Measurements from ENCODE around the gene USP40.

The USP40 gene

DNA sequence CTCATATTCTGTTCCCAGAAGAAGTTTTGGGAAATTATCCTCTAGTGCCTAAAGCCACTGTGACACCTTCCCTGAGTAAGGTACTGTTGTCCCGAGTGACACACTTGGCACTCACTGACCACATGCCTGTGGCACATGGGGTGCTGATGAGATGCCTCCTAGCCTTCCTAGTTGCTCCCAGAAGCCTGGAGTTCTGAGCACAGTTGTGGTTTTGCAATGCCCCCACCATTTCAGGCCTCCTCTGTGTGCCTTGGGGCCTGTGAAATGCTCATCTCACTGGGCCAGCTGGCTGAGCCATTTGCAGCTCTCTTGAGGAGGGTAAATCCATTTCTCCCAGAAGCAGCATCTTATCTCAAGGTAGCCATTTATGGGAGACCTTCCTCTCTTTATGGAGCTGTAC is 120.5 kb downstream of the USP40 start:
- H3K4me3 ChIP-seq (replicated peaks; ENCODE audit: low read depth, low read length): no peak overlapping the region
- no peak for TF ChIP-seq CTCF (IDR thresholded peaks at IDR 0.05; ENCODE audit: low read length, missing control alignments)
- no peak for DNase-seq (ENCODE audit: low read depth)

- no peak for DNase-seq (ENCODE audit: low read depth)
- no peak for TF ChIP-seq CTCF (IDR thresholded peaks at IDR 0.05; ENCODE audit: low read length, missing control alignments)
- no peak overlapping the region for H3K4me3 ChIP-seq (replicated peaks; ENCODE audit: low read depth, low read length)
Observed at GRCh38 chr2:233445152-233445830, 121.3 kb downstream of the USP40 start.

- no peak for DNase-seq (ENCODE audit: low read depth)
- TF ChIP-seq CTCF (IDR thresholded peaks at IDR 0.05; ENCODE audit: low read length, missing control alignments): no peak
- no peak overlapping the region for H3K4me3 ChIP-seq (replicated peaks; ENCODE audit: low read depth, low read length)
Observed at GRCh38 chr2:233444501-233444900, 122.1 kb downstream of the USP40 start.

- H3K4me3 ChIP-seq (replicated peaks; ENCODE audit: low read depth, low read length): no peak overlapping the region
- TF ChIP-seq CTCF (IDR thresholded peaks at IDR 0.05; ENCODE audit: low read length, missing control alignments): peak; percentile 86
- DNase-seq (ENCODE audit: low read depth): peak; percentile 90
Observed at GRCh38 chr2:233443511-233444183, 122.9 kb downstream of the USP40 start.

- DNase-seq (ENCODE audit: low read depth): no peak
- TF ChIP-seq CTCF (IDR thresholded peaks at IDR 0.05; ENCODE audit: low read length, missing control alignments): no peak
Observed at GRCh38 chr2:233442028-233442310, 124.6 kb downstream of the USP40 start.

DNA sequence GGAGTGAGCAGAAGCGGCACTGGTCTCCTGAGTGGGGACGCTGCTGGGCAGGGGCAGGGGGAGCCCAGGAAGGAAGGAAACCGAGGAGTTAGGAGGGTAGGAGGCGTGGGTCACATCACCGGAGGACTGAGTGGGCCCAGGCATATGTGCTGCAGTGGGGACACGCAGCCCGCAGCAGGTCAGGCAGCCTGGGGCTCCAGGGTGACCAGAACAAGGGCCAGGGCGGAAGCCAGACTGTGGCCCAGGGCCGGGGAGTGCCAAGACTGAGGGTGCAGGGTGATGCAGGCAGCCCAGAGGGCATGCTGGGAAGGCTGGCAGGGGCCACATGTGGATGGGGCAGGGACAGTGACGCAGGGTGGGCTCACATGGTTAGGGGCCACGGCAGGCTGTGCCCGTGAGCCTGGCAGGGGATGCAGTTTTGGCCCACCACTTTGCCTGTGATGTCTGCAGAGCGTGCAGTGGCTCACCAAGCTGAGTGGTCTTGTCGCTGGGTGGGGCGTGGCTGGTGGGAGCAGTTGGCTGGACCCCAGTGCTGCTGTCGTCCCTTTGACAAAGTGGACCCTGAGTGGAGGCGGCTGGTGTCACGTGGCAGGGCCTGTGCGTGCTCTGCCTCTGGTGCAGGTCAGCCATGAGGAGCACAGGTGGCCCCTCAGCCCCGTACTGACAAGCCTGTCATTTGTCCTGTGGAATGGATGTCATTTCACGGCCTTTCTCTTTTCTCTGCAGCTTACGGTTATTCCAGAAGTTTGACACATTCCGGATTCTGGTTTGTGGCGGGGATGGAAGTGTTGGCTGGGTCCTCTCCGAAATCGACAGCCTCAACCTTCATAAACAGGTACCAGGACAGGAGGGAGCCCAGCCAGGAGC is 125.2 kb downstream of the USP40 start:
- H3K4me3 ChIP-seq (replicated peaks; ENCODE audit: low read depth, low read length): no peak overlapping the region
- no peak for DNase-seq (ENCODE audit: low read depth)
- no peak for TF ChIP-seq CTCF (IDR thresholded peaks at IDR 0.05; ENCODE audit: low read length, missing control alignments)

More at GRCh38 chr2:233442028-233442310, 124.6 kb downstream of the USP40 start:
- no peak overlapping the region for H3K4me3 ChIP-seq (replicated peaks; ENCODE audit: low read depth, low read length)

All from fibroblast of pulmonary artery (primary cell).